HCT116 (cell line): ENCODE data around the gene DHCR7. TPM values are rescaled to one million over a fixed set of nuclear protein-coding genes. Genes with fewer than 3 reads are reported as not detected.
"Not testable (repeated sequence)": the region's sequence is repeated elsewhere in the genome, so short reads cannot be mapped to it uniquely, and the experiment has no call there.

Experiments
- ATAC-seq: fragments of 200-7000 bp; cut with Tn5 transposase; 2 replicates; pipeline ENCODE4 v1.9.1; 2020; ENCODE audit warnings: mild to moderate bottlenecking, moderate library complexity
- BruUV-seq: library from RNA; stranded (reverse); fragments of 400-500 nt; replicated peaks from 2 replicates; lab custom pipeline; 2021; lab: Mats Ljungman, UMichigan
- CTCF ChIA-PET: fragments of 300-600 bp; sonication (Branson Sonifier 250); formaldehyde crosslinking; loops from one replicate; lab custom pipeline; 2021; ENCODE audit warnings: antibody characterized with exemption; lab: Charles Lee
- POLR2A ChIA-PET: fragments of 300-600, 350-600 bp; sonication (Branson Sonifier 250); formaldehyde crosslinking; loops from one replicate; lab custom pipeline; 2021; ENCODE audit warnings: antibody characterized with exemption; lab: Charles Lee
- RAD21 ChIA-PET, 2 experiments: fragments of 300-600 bp; sonication (Branson Sonifier 250); formaldehyde crosslinking; loops; one replicate each; lab custom pipeline; 2023; ENCODE audit warnings: low total read pairs in 2 of 2; ENCODE audit not compliant: uncharacterized antibody in 2 of 2, unreplicated experiment in 2 of 2, low non-redundant PET in 1 of 2; lab: Charles Lee
- DNase-seq: peaks from one replicate; pipeline ENCODE4 v3.0.0-alpha.2; 2010; ENCODE audit warnings: low read depth, low spot score
- H2AFZ ChIP-seq: fragments of 200-600 bp; shearing (Covaris generic), sonication (generic); 2 replicates; pipeline ENCODE4 v1.6.1; 2017; ENCODE audit warnings: low read depth, mixed run types, mixed read lengths, antibody characterized with exemption, low read length; ENCODE audit not compliant: poor library complexity, severe bottlenecking
- H3K27ac ChIP-seq: 2 replicates; pipeline ENCODE4 v1.5.1; 2012; ENCODE audit warnings: low read depth, low read length
- H3K27me3 ChIP-seq: fragments of 200-600 bp; sonication (generic); 2 replicates; pipeline ENCODE4 v1.6.1; 2016; ENCODE audit warnings: mixed run types, low read length, mixed read lengths; ENCODE audit not compliant: insufficient read depth
- H3K36me3 ChIP-seq, 2 experiments: fragments of 200-500 bp in 1 of 2; fragments of 200-600 bp in 1 of 2; sonication (Bioruptor generic) in 1 of 2; sonication (generic) in 1 of 2; 2 replicates each; pipeline versions ENCODE4 v1.5.1 to v1.6.1; 2014 to 2016; ENCODE audit warnings: low read length in 2 of 2, inconsistent platforms in 1 of 2, mixed read lengths in 1 of 2, mixed run types in 1 of 2; ENCODE audit not compliant: insufficient read depth in 2 of 2, control insufficient read depth in 1 of 2
- H3K4me1 ChIP-seq, 2 experiments: fragments of 200-600 bp in 1 of 2; sonication (generic) in 1 of 2; 2 replicates each; pipeline versions ENCODE4 v1.5.1 to v1.6.1; 2012 to 2017; ENCODE audit warnings: low read length in 2 of 2, inconsistent platforms in 1 of 2, mild to moderate bottlenecking in 1 of 2, mixed read lengths in 1 of 2, mixed run types in 1 of 2, moderate library complexity in 1 of 2; ENCODE audit not compliant: insufficient read depth in 2 of 2, control insufficient read depth in 1 of 2
- H3K4me2 ChIP-seq: fragments of 200-600 bp; sonication (generic); 2 replicates; pipeline ENCODE4 v1.6.1; 2017; ENCODE audit warnings: mixed run types, low read length, mixed read lengths
- H3K4me3 ChIP-seq, 2 experiments: fragments of 200-600 bp in 1 of 2; sonication (generic) in 1 of 2; replicated peaks in 1 of 2; 2 replicates each; pipeline ENCODE4 v1.5.1; 2011 to 2016; ENCODE audit warnings: low read length in 2 of 2, control low read depth in 1 of 2, low read depth in 1 of 2, mild to moderate bottlenecking in 1 of 2, mixed read lengths in 1 of 2, mixed run types in 1 of 2
- H3K79me2 ChIP-seq: fragments of 200-600 bp; sonication (generic); 2 replicates; pipeline ENCODE4 v1.6.1; 2017; ENCODE audit warnings: mild to moderate bottlenecking, mixed run types, low read length, moderate library complexity, mixed read lengths; ENCODE audit not compliant: insufficient read depth
- H3K9ac ChIP-seq: fragments of 200-600 bp; sonication (generic); 2 replicates; pipeline ENCODE4 v1.6.1; 2016; ENCODE audit warnings: low read length, mixed read lengths
- H3K9me2 ChIP-seq: fragments of 200-600 bp; sonication (generic), shearing (Covaris generic); 2 replicates; pipeline ENCODE4 v1.6.1; 2017; ENCODE audit warnings: mixed run types, mild to moderate bottlenecking, moderate library complexity; ENCODE audit not compliant: insufficient read depth
- H3K9me3 ChIP-seq, 2 experiments: fragments of 200-500 bp in 1 of 2; fragments of 200-600 bp in 1 of 2; sonication (Bioruptor generic) in 1 of 2; sonication (generic) in 1 of 2; 2 replicates each; pipeline ENCODE4 v1.6.1; 2014 to 2017; ENCODE audit warnings: low read length in 2 of 2, mixed read lengths in 2 of 2, inconsistent platforms in 1 of 2, low read depth in 1 of 2, mild to moderate bottlenecking in 1 of 2, mixed run types in 1 of 2, moderate library complexity in 1 of 2; ENCODE audit not compliant: control insufficient read depth in 1 of 2, insufficient read depth in 1 of 2
- H4K20me1 ChIP-seq: fragments of 200-600 bp; sonication (generic), shearing (Covaris generic); 2 replicates; pipeline ENCODE4 v1.6.1; 2017; ENCODE audit warnings: mixed run types, mild to moderate bottlenecking, moderate library complexity; ENCODE audit not compliant: insufficient read depth
- EGR1 ChIP-seq: IDR thresholded peaks from 2 replicates; pipeline ENCODE4 v1.6.1; 2012; ENCODE audit warnings: low read depth
- ELF1 ChIP-seq: IDR thresholded peaks from 2 replicates; pipeline ENCODE4 v1.6.1; 2012; ENCODE audit warnings: low read depth, borderline replicate concordance
- MAX ChIP-seq: IDR thresholded peaks from 2 replicates; pipeline ENCODE4 v1.6.1; 2012
- POLR2A ChIP-seq: IDR thresholded peaks from 2 replicates; pipeline ENCODE4 v1.7.0; 2011; ENCODE audit warnings: borderline replicate concordance; ENCODE audit not compliant: insufficient read depth, insufficient read length; ENCODE audit errors: extremely low read depth
- POLR2AphosphoS5 ChIP-seq: IDR thresholded peaks from 2 replicates; pipeline ENCODE4 v1.6.1; 2011; ENCODE audit warnings: mild to moderate bottlenecking, low read depth, low read length, moderate library complexity
- REST ChIP-seq: IDR thresholded peaks from 2 replicates; pipeline ENCODE4 v1.6.1; 2012; ENCODE audit warnings: low read depth
- ZFX ChIP-seq: fragments of 450-650 bp; IDR thresholded peaks from 2 replicates; pipeline ENCODE4 v1.6.1; 2017
- intact Hi-C: fragments of 100-400 bp; cut with micrococcal nuclease; formaldehyde crosslinking; loops from 2 replicates; pipeline ENCODE4 v1.10.0; 2022
- total RNA-seq: library from RNA; stranded (reverse); gene quantifications from one replicate; pipeline ENCODE4 v1.2.1, GENCODE V29; 2021; ENCODE audit not compliant: unreplicated experiment
- TF ChIP-seq, protein P1 (sequence below): IDR thresholded peaks from 2 replicates; pipeline ENCODE4 v1.6.1; 2011; ENCODE audit warnings: mild to moderate bottlenecking, low read length, moderate library complexity; ENCODE audit not compliant: insufficient replicate concordance; ENCODE audit errors: extremely low read depth

Gene DHCR7
- total RNA-seq, 1 experiment from 2014 or later, result 115 TPM

- TF ChIP-seq, protein P1, sequence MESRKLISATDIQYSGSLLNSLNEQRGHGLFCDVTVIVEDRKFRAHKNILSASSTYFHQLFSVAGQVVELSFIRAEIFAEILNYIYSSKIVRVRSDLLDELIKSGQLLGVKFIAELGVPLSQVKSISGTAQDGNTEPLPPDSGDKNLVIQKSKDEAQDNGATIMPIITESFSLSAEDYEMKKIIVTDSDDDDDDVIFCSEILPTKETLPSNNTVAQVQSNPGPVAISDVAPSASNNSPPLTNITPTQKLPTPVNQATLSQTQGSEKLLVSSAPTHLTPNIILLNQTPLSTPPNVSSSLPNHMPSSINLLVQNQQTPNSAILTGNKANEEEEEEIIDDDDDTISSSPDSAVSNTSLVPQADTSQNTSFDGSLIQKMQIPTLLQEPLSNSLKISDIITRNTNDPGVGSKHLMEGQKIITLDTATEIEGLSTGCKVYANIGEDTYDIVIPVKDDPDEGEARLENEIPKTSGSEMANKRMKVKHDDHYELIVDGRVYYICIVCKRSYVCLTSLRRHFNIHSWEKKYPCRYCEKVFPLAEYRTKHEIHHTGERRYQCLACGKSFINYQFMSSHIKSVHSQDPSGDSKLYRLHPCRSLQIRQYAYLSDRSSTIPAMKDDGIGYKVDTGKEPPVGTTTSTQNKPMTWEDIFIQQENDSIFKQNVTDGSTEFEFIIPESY, result no peak
- TF ChIP-seq EGR1 (no peak), REST (no peak), POLR2A (no peak)
These were observed 22.8 kb downstream of the DHCR7 start (continued) for GRCh38 chr11:71425409-71425808.

DNA sequence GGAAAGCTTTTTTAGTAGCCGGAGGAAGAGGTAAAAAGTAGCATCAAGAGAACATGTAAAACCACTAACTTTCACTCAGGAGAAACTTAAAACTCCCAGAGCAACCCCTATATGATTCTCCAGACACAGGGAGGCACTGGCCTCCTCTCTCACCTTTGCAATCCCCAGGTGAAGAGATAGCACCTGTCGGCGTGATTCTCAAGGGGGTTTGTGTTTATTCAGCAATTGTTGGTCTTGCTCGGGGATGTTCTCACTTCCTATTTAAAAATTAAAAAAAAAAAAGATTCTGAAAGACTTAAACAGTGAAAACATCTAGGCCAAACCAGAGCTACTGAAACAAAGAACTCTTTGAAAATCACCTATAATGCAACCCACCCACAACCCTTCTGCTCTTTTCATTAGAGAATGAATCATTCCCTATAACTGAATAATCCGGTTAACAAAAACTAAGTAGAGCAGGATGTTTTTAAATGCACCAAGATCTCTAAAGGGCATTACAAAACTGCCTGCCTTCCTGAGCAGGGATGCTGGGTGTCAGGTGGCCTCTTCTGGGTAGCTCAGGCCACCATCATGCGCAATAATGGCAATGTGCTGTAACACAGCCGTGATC lies 24.9 kb downstream of the DHCR7 start:
- Histone ChIP-seq H3K9me2 (no peaks in the 10 kb centered on the region), H3K9me3 (no peaks in the 10 kb centered on the region), H3K9ac (no peak overlapping the region), H3K27ac (no peak overlapping the region), H3K79me2 (no peaks in the 10 kb centered on the region), H2AFZ (no peak overlapping the region), H3K4me2 (no peak overlapping the region), H3K4me3 (no peak overlapping the region), H4K20me1 (no peaks in the 10 kb centered on the region), H3K36me3 (no peaks in the 10 kb centered on the region), H3K4me1 (peaks cover 0 to 8% of the 10 kb centered on the region in 2 experiments; a peak in 1 of 4 replicates), H3K27me3 (no peaks in the 10 kb centered on the region)
- ChIA-PET POLR2A (no interaction called here), CTCF (no interaction called here), RAD21 (no interaction called here)
- no TSS peak for BruUV-seq
- DNase-seq (no peak), ATAC-seq (no peak)
- intact Hi-C loops, result no loop called here
- no peak for TF ChIP-seq ZFX
- TF ChIP-seq ELF1, result no peak
- TF ChIP-seq MAX, result no peak
- no peak for TF ChIP-seq POLR2AphosphoS5
- TF ChIP-seq, protein P1, result no peak
- TF ChIP-seq EGR1, result no peak

- H3K4me2 ChIP-seq, H3K36me3 ChIP-seq, POLR2A ChIA-PET, H4K20me1 ChIP-seq, RAD21 ChIA-PET, H2AFZ ChIP-seq, ATAC-seq, H3K27ac ChIP-seq, H3K79me2 ChIP-seq, H3K4me1 ChIP-seq, H3K9me3 ChIP-seq, H3K27me3 ChIP-seq, intact Hi-C loops, BruUV-seq, H3K9ac ChIP-seq, DNase-seq, H3K4me3 ChIP-seq, H3K9me2 ChIP-seq: not testable (repeated sequence)
- CTCF ChIA-PET, result interaction anchor here (1.1 kb wide), 1 partner anchor 9 kb away, joined by 3 read pairs; no protein-coding TSS in a partner anchor
These were observed 25.9 kb downstream of the DHCR7 start for GRCh38 chr11:71422318-71422717.
